IPS-18c (cell line): ENCODE data around the gene OR11H7.
"Not testable (repeated sequence)": the region's sequence is repeated elsewhere in the genome, so short reads cannot be mapped to it uniquely, and the experiment has no call there.

Source experiments
- H3K4me3 ChIP-seq: 2 replicates; pipeline ENCODE4 v1.7.0; 2013; ENCODE audit warnings: low read depth, mild to moderate bottlenecking, low read length, moderate library complexity; ENCODE audit not compliant: insufficient read depth
- H3K9me3 ChIP-seq: one replicate; pipeline ENCODE4 v1.6.1; 2013; ENCODE audit warnings: mild to moderate bottlenecking, low read length, moderate library complexity; ENCODE audit not compliant: control insufficient read depth, insufficient read depth

Gene OR11H7

DNA sequence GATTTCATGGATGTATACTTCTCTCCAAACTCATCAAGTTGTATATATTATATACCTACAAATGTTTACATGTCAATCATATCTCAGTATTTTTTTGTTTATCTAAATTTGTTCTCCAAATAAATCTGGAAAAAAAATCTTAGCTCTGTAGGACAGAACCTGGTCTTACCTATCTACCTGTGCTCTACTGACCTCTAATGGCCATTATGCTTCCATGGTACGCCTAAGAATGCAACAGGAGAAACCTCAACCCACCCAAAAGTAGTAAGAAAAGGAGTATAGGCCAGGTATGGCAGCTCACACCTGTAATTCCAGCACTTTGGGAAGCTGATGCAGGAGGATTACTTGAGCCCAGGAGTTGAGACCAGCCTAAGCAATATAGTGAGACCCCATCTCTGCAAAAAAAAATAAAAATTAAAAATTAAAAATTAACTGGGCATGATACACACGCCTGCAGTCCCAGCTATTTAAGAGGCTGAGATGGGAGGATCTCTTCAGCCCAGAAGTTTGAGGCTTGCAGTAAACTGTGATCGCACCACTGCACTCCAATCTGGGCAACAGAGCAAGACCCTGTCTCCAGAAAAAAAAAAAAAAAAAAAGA lies 19.0 kb downstream of the OR11H7 start:
- Histone ChIP-seq H3K4me3 (no peak overlapping the region), H3K9me3 (no peaks in the 10 kb centered on the region)

DNA sequence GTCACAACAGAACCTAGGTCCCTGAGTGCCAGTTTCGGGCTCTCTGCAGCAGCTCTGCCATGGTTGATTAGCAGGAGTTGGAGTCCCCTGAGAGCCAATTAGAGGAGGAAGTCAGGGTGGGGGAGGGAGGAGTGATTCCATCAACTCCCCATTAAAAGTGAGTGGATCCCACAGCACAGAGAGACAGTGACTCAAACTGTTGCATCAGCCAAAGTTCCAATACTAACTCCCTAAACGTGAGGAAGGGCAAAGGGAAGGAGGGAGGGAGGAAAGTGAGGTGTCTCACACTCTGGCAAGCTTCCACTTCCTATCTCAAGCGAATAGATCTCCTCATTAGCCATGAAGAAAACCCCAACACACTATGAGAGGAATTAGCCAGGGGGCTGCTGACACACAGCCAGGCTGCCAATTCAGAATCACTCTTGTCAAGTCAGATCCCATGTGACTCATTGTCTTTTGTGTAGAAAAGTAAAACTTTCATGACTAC lies 33.9 kb downstream of the OR11H7 start:
- no peak overlapping the region for H3K4me3 ChIP-seq
- H3K9me3 ChIP-seq, result no peaks in the 10 kb centered on the region

DNA sequence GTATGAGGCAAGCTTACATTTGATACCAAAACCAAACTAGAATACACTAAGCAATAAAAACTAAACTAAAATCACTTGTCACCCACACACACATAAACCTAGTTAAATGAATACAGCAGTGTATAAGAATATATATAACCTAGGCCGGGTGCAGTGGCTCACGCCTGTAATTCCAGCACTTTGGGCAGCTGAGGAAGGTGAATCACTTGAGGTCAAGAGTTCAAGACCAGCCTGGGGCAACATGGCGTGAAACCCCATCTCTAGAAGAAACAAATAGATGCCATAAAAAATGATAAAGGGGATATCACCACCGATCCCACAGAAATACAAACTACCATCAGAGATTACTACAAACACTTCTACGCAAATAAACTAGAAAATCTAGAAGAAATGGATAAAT lies 35.6 kb downstream of the OR11H7 start:
- H3K4me3 ChIP-seq, H3K9me3 ChIP-seq: not testable (repeated sequence)

DNA sequence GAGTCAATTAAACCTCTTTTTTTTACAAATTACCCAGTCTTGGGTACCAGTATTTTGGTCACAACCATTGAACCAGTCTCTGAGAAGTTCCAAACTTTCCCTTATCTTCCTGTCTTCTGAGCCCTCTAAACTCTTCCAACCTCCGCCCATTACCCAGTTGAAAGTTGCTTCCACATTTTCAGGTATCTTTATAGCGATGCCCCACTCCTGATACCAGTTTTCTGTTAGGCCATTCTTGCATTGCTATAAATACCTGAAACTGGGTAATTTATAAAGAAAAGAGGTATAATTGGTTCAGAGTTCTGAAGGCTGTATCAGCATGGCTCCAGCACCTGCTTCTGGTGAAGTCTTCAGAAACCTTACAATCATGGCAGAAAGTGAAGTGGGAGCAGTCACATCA lies 45.3 kb downstream of the OR11H7 start:
- Histone ChIP-seq H3K9me3 (peaks cover 10% of the 10 kb centered on the region), H3K4me3 (no peak overlapping the region; the same call in 1 of the 2 replicates)

DNA sequence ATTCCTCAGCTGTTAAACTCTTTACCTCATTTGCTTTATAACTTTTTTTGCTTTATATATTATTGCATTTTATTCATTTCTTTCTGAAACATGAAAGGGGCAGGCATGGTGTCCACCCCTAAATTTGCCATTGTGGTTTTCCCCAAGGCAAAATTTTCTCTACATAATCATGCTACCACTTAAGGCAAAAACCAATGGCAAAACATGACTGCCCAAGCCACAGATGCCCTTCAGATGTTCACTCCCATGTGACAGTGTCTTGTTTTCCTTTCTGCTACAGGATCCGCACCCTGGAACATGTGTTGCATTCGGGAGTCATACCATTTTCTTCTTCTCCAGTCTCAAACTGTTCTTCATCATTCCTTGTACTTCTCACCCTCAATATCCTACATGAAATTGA lies 48.6 kb downstream of the OR11H7 start:
- H3K4me3 ChIP-seq, result no peak overlapping the region
- peaks cover 4% of the 10 kb centered on the region for H3K9me3 ChIP-seq

DNA sequence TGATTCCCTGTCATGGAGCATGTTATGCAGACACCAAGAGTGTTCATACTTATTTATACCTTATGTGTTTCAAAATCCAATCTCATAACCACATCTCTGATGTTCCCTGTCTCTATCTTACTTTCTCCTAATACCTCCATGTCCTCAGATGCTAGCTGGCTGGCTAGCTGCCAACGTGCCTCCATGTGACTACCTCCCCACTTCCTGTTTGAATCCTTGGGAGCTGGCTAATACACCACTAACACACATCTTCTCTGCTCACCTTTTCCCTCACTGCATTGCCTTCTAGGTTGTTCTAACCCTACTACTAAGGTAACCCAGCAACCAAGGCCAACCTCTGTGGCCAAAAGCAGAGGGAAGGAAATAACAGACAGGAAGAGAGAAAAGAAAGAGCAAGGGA lies 49.6 kb downstream of the OR11H7 start:
- H3K4me3 ChIP-seq, result no peak overlapping the region
- H3K9me3 ChIP-seq, result peaks cover 4% of the 10 kb centered on the region

DNA sequence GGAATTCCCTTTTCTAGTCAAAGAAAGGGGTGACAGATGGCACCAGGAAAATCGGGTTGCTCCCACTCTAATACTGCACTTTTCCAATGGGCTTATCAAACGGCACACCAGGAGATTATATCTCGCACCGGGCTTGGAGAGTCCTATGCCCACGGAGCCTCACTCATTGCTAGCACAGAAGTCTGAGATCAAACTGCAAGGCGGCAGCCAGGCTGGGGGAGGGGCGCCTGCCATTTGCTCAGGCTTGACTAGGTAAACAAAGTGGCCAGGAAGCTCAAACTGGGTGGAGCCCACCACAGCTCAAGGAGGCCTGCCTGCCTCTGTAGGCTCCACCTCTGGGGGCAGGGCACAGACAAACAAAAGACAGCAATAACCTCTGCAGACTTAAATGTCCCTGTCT lies 51.5 kb downstream of the OR11H7 start:
- not testable (repeated sequence) for H3K9me3 ChIP-seq, H3K4me3 ChIP-seq
